AG09309 (cell line): ENCODE measurements around the gene ZNRF3.

Experiments
- DNase-seq: peaks from one replicate; pipeline ENCODE4 v3.0.0-alpha.2; 2010; ENCODE audit warnings: low read depth
- H3K4me3 ChIP-seq: 2 replicates; pipeline ENCODE4 v1.5.1; 2011; ENCODE audit warnings: mild to moderate bottlenecking, low read depth, low read length, moderate library complexity; ENCODE audit not compliant: control insufficient read depth
- CTCF ChIP-seq: IDR thresholded peaks from 2 replicates; pipeline ENCODE4 v1.5.1; 2011; ENCODE audit warnings: mild to moderate bottlenecking, low read depth, low read length, inconsistent platforms; ENCODE audit not compliant: insufficient read depth, control insufficient read depth; ENCODE audit errors: missing control alignments

ZNRF3 gene

GRCh38 chr22:28892175-28892731 lies 8.9 kb downstream of the ZNRF3 start:
- H3K4me3 ChIP-seq: no peak overlapping the region
- no peak for TF ChIP-seq CTCF
- no peak for DNase-seq

- TF ChIP-seq CTCF: no peak
These were observed 10.4 kb downstream of the ZNRF3 start for GRCh38 chr22:28893810-28894209.

GRCh38 chr22:28894334-28894733 lies 11.0 kb downstream of the ZNRF3 start:
- no peak for DNase-seq
- no peak for TF ChIP-seq CTCF
- no peak overlapping the region for H3K4me3 ChIP-seq

More at GRCh38 chr22:28893810-28894209, 10.4 kb downstream of the ZNRF3 start:
- H3K4me3 ChIP-seq: no peak overlapping the region
- no peak for DNase-seq

- no peak for DNase-seq
- H3K4me3 ChIP-seq: no peak overlapping the region
- TF ChIP-seq CTCF: no peak
These were observed 11.4 kb downstream of the ZNRF3 start for GRCh38 chr22:28894807-28895206.

GRCh38 chr22:28896611-28897010 lies 13.2 kb downstream of the ZNRF3 start:
- H3K4me3 ChIP-seq: no peak overlapping the region
- no peak for TF ChIP-seq CTCF
- DNase-seq: no peak

GRCh38 chr22:28898233-28898629 lies 14.9 kb downstream of the ZNRF3 start:
- TF ChIP-seq CTCF: no peak
- no peak for DNase-seq
- H3K4me3 ChIP-seq: no peak overlapping the region
